Omental fat pad (tissue), 4 donors: ENCODE measurements around the gene A4GALT. TPM values are rescaled to one million over a fixed set of nuclear protein-coding genes. Genes with fewer than 3 reads are reported as not detected.
A peak's percentile ranks its signal among the peaks of the same experiment; 100 is the strongest.
"Not testable (repeated sequence)": the region's sequence is repeated elsewhere in the genome, so short reads cannot be mapped to it uniquely, and the experiment has no call there.

Source experiments
- ATAC-seq: fragments of 150-250 bp; one replicate; pipeline ENCODE4 v1.9.1; 2016; ENCODE audit warnings: mild to moderate bottlenecking, moderate library complexity; ENCODE audit not compliant: low FRiP score
- DNase-seq: peaks from one replicate; pipeline ENCODE4 v3.0.0-alpha.2; 2019; ENCODE audit warnings: low spot score
- total RNA-seq, 4 donors: library from RNA; depleted of rRNA; stranded (reverse); fragments of >200 nt; gene quantifications; one replicate each; pipeline ENCODE4 v1.1.0, GENCODE V29; 2016
- TF ChIP-seq, protein P1 (sequence below), 3 donors: fragments of 450-650 bp; IDR thresholded peaks; one replicate each; pipeline ENCODE4 v1.5.1; 2016 to 2017; ENCODE audit warnings: antibody characterized with exemption in 3 of 3, mild to moderate bottlenecking in 3 of 3, moderate library complexity in 2 of 3

Gene A4GALT
- total RNA-seq, 4 donors from 2014 or later, result 10.8 to 42.2 (median 20.1) TPM

DNA sequence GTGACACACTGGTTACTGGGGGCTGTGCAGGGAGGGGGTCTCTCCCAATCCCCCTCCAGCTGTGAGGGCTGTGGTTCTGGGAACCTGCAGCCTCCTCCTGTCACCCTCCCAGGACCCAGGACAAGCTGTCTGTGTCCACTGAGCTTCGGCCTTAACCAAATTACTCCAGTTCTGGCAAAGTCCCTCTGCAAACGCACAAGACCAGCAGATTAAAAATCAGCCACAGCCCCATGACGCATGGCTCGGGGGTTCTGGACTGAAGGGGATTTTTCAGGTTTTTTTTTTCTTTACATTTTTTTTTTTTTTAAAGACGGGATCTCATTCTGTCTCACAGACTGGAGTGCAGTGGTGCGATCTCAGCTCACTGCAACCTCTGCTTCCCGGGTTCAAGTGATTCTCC is 32.2 kb upstream of the A4GALT start:
- TF ChIP-seq, protein P1, sequence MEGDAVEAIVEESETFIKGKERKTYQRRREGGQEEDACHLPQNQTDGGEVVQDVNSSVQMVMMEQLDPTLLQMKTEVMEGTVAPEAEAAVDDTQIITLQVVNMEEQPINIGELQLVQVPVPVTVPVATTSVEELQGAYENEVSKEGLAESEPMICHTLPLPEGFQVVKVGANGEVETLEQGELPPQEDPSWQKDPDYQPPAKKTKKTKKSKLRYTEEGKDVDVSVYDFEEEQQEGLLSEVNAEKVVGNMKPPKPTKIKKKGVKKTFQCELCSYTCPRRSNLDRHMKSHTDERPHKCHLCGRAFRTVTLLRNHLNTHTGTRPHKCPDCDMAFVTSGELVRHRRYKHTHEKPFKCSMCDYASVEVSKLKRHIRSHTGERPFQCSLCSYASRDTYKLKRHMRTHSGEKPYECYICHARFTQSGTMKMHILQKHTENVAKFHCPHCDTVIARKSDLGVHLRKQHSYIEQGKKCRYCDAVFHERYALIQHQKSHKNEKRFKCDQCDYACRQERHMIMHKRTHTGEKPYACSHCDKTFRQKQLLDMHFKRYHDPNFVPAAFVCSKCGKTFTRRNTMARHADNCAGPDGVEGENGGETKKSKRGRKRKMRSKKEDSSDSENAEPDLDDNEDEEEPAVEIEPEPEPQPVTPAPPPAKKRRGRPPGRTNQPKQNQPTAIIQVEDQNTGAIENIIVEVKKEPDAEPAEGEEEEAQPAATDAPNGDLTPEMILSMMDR (IDR thresholded peaks at IDR 0.05), result no peak
- ATAC-seq, result no peak

DNA sequence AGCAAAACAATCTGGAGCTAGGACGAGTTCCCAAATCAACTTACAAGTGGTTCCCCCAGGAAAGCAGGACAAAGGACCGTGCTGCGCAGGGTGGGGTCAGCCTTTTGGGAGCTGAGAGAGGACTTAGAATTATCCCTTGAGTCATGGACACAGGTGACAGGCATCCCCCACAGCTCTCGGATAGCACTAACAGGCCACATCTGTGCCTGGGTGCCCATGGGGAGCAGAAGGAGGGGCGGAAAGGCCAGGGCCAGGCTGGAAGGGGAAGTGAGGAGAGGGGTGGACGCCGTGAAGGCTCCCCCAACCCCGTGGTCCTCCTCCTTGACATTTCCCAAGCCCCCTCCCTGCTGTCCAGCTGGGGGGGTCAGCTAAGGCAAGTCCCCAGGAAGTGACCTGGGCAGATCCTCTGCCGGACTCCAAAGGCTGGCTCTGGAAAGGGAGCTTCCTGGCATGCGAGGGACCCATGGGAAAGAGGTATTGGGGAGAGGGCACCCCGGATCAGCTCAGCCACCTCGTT is 31.6 kb upstream of the A4GALT start:
- ATAC-seq (no peak), DNase-seq (no peak)
- TF ChIP-seq, protein P1 (IDR thresholded peaks at IDR 0.05), result no peak

More for the DNA sequence above, 32.2 kb upstream of the A4GALT start:
- DNase-seq, result no peak

GRCh38 chr22:42750421-42750820 is 29.8 kb upstream of the A4GALT start:
- ATAC-seq, result not testable (repeated sequence)

DNA sequence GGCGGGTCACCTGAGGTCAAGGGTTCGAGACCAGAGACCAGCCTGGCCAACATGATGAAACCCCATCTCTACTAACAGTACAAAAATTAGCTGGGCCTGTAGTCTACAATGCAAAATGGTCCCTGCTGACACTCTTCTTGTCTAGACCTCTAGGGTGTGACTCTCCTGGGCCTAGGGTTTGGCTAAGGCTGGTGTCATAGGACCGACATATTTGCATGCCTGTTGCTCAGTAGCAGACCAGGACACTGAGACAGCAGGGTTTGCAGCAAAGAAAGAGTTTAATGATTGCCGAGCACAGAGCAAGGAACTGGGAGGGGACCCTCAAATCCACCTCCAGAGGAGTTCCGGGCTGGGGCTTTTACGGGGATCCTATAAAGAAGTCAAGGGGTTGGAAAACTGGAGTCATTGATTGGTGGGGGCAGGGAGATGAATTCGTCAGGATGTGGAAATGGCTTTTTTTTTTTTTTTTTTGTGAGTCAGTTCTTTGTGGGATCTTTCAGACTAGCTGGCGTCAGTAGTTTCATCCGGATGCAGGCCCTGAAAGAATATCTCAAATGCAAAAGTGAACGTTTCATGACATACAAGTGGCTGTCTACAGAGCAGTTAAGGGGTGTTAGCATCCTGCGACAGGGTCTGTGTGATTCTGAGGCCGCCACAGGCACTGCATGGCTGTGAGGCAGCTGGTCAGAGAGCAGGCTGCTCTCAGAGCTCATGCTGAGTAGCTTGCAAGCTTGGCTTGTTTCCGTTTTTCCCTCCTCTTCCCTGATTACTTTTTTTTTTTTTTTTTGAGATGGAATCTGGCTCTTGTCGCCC is 27.2 kb upstream of the A4GALT start:
- DNase-seq, result no peak
- no peak for ATAC-seq
- TF ChIP-seq, protein P1 (IDR thresholded peaks at IDR 0.05), result no peak

More at GRCh38 chr22:42750421-42750820, 29.8 kb upstream of the A4GALT start:
- DNase-seq, result not testable (repeated sequence)

DNA sequence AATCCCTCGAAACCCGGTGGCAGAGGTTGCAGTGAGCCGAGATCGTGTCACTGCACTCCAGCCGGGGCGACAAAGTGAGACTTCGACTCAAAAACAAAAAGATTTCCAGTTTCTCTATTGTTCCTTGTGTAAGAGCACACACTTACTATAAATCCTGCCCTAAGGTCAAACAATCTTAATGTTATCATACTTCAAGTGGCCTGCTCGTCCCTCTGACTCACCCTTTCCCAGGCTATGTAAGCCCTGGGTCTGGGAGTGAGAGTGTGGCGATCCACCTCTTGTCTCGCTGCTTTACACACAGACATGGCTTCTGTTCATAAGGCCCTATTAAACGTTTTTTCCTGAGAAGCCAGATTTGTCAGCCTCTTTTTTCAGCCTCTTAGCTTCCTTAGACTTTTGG is 24.4 kb upstream of the A4GALT start:
- DNase-seq (no peak), ATAC-seq (no peak)
- TF ChIP-seq, protein P1 (IDR thresholded peaks at IDR 0.05), result no peak

DNA sequence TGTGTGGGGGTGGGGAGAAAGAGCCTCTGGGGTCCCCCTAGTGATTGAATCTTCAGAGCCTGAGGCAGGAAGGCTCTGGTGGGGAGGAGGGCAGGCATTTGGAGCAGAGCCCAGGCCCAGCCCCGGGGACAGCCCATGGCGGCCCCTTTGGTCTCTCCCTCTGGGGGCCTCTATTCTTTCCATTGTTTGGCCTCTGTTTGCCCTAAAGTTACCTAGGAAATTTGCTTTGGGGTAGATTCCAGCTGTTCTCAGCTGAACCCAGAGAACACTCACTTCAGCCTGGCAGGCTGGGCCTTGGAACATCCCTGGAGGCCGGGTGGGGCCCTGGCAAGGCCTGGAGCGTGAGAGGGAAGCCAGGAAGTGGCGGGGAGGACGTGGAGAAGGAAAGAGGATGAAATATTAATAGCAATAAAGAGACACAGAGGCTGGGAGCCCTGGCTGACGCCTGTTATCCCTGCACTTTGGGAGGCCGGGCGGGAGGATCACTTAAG is 22.9 kb upstream of the A4GALT start:
- peak; percentile 84 for ATAC-seq
- TF ChIP-seq, protein P1 (IDR thresholded peaks at IDR 0.05), result no peak
- DNase-seq, result no peak

GRCh38 chr22:42742940-42743339 is 22.3 kb upstream of the A4GALT start:
- no peak for DNase-seq
- no peak for ATAC-seq
- TF ChIP-seq, protein P1 (IDR thresholded peaks at IDR 0.05), result no peak

- DNase-seq, ATAC-seq: not testable (repeated sequence)
Observed at GRCh38 chr22:42740320-42740719, 19.6 kb upstream of the A4GALT start.
